Measurements from ENCODE around the gene SCN7A.
"Not testable (repeated sequence)": the region's sequence is repeated elsewhere in the genome, so short reads cannot be mapped to it uniquely, and the experiment has no call there.

Gene SCN7A

DNA sequence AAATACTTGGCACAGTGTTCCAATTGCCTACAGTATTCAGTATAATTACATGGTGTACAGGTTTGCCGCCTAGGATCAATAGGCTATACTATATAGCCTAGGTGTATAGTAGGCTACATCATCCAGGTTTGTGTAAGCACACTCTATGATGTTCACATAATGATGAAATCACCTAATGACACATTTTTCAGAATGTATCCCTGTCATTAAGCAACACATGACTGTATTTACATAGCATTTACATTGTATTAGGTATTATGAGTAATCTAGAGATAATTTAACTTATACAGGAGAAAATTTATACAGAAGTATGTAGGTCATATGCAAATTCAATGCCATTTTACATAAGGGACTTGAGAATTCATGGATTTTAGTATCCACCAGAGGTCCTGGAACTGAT, 35.4 kb downstream of the SCN7A start:
- no peak for TF ChIP-seq CTCF (conservative IDR thresholded peaks at IDR 0.05; ENCODE audit: low read depth, low read length)
- H3K4me3 ChIP-seq (ENCODE audit: low read depth, low read length) = no peak overlapping the region
- no peak for DNase-seq (ENCODE audit: low read depth)

GRCh38 chr2:166455823-166456222, 38.2 kb downstream of the SCN7A start:
- H3K4me3 ChIP-seq (ENCODE audit: low read depth, low read length); DNase-seq (ENCODE audit: low read depth): not testable (repeated sequence)

- TF ChIP-seq CTCF (conservative IDR thresholded peaks at IDR 0.05; ENCODE audit: low read depth, low read length) = no peak
- no peak overlapping the region for H3K4me3 ChIP-seq (ENCODE audit: low read depth, low read length)
- no peak for DNase-seq (ENCODE audit: low read depth)
Measured at GRCh38 chr2:166454006-166454595, 39.9 kb downstream of the SCN7A start.

DNA sequence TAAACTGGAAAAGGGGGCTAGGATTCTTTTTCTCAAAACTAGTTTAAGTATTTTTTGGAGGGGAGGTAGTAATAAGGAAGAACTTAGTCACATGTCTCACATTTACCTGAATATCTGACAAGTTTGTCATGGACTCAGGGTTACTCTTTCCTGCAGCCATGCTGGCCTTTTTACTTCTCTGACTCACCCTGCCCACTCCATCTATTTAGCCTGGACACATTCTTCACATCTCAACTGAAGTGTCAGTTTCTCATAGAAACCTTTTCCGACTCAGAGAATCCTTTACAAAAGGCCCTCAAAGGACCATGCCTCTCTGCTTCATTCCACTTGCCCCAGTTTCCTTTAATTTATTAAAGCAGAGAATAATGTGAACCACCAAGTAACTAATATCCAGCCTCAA, 42.6 kb downstream of the SCN7A start:
- peak; percentile 2 for DNase-seq (ENCODE audit: low read depth)
- no peak overlapping the region for H3K4me3 ChIP-seq (ENCODE audit: low read depth, low read length)
- no peak for TF ChIP-seq CTCF (conservative IDR thresholded peaks at IDR 0.05; ENCODE audit: low read depth, low read length)

- TF ChIP-seq CTCF (conservative IDR thresholded peaks at IDR 0.05; ENCODE audit: low read depth, low read length) = no peak
- no peak overlapping the region for H3K4me3 ChIP-seq (ENCODE audit: low read depth, low read length)
- no peak for DNase-seq (ENCODE audit: low read depth)
Measured at GRCh38 chr2:166449439-166449838, 44.6 kb downstream of the SCN7A start.

GRCh38 chr2:166448106-166448505, 45.9 kb downstream of the SCN7A start:
- no peak for TF ChIP-seq CTCF (conservative IDR thresholded peaks at IDR 0.05; ENCODE audit: low read depth, low read length)
- no peak overlapping the region for H3K4me3 ChIP-seq (ENCODE audit: low read depth, low read length)
- no peak for DNase-seq (ENCODE audit: low read depth)

DNA sequence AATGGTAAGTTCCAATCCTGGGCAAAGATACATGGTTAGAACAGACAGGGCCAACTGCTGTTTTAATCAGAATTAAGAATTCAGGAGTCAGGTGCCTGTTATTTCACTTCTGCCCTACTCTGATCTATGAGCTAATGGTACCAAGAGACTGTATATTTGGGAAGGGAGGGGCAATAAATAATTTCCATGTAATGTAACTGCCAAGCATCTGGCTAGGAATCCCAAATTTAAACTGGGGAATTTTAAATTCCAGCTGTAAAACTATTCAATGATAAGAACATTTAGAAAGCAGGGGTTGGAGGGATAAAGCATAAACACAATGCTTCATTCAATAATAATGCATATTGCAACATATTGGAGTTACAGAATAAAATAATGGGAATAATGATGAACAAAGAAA, 49.7 kb downstream of the SCN7A start:
- H3K4me3 ChIP-seq (ENCODE audit: low read depth, low read length) = no peak overlapping the region
- TF ChIP-seq CTCF (conservative IDR thresholded peaks at IDR 0.05; ENCODE audit: low read depth, low read length) = no peak
- DNase-seq (ENCODE audit: low read depth) = no peak

Data from choroid plexus epithelial cell (primary cell).